HepG2 (cell line): ENCODE data around the gene GAS2. TPM values are rescaled to one million over a fixed set of nuclear protein-coding genes. Genes with fewer than 3 reads are reported as not detected.
A peak's percentile ranks its signal among the peaks of the same experiment; 100 is the strongest.

Experiments used
- ATAD3A ChIP-seq: sonication (generic); formaldehyde crosslinking; IDR thresholded peaks from 2 replicates; pipeline ENCODE4 v1.4.0; 2020; ENCODE audit warnings: missing genetic modification reagents
- DR1 ChIP-seq: sonication (generic); formaldehyde crosslinking; IDR thresholded peaks from 2 replicates; pipeline ENCODE4 v1.8.0; 2021; ENCODE audit warnings: mild to moderate bottlenecking, missing genetic modification reagents, inconsistent platforms
- KAT2B ChIP-seq: fragments of 150-350 bp; IDR thresholded peaks from 2 replicates; pipeline ENCODE4 v1.6.1; 2014; ENCODE audit warnings: low read depth, low read length, borderline replicate concordance
- NFYC ChIP-seq: IDR thresholded peaks from 2 replicates; pipeline ENCODE4 v1.6.1; 2016; ENCODE audit warnings: missing genetic modification reagents, missing compliant biosample characterization
- POGZ ChIP-seq: sonication (generic); formaldehyde crosslinking; IDR thresholded peaks from 2 replicates; pipeline ENCODE4 v1.4.0; 2020; ENCODE audit warnings: mild to moderate bottlenecking, missing genetic modification reagents
- RCOR2 ChIP-seq: IDR thresholded peaks from 2 replicates; pipeline ENCODE4 v1.6.1; 2016; ENCODE audit warnings: missing biosample characterization, missing genetic modification reagents
- RELA ChIP-seq: sonication (generic); formaldehyde crosslinking; IDR thresholded peaks from 2 replicates; pipeline ENCODE4 v1.4.0; 2020; ENCODE audit warnings: missing genetic modification reagents
- SCMH1 ChIP-seq: sonication (generic); formaldehyde crosslinking; IDR thresholded peaks from 2 replicates; pipeline ENCODE4 v1.9.0; 2021; ENCODE audit warnings: missing genetic modification reagents, mild to moderate bottlenecking, borderline replicate concordance
- TEAD3 ChIP-seq: optimal IDR thresholded peaks from 2 replicates; pipeline ENCODE3; 2016; ENCODE audit warnings: borderline replicate concordance
- ZNF33A ChIP-seq: sonication (generic); formaldehyde crosslinking; IDR thresholded peaks from 2 replicates; pipeline ENCODE4 v1.5.1; 2020; ENCODE audit warnings: missing genetic modification reagents, mild to moderate bottlenecking, moderate library complexity, borderline replicate concordance
- ZNF441 ChIP-seq: sonication (generic); formaldehyde crosslinking; IDR thresholded peaks from 2 replicates; pipeline ENCODE4 v1.7.0; 2021; ENCODE audit warnings: missing genetic modification reagents, borderline replicate concordance
- ZNF501 ChIP-seq: sonication (generic); formaldehyde crosslinking; IDR thresholded peaks from 2 replicates; pipeline ENCODE4 v1.5.1; 2020; ENCODE audit warnings: mild to moderate bottlenecking, moderate library complexity, missing genetic modification reagents
- ZNF816 ChIP-seq: sonication (generic); formaldehyde crosslinking; IDR thresholded peaks from 2 replicates; pipeline ENCODE4 v1.8.0; 2022; ENCODE audit warnings: missing genetic modification reagents, mild to moderate bottlenecking, borderline replicate concordance
- ZSCAN29 ChIP-seq: sonication (generic); formaldehyde crosslinking; conservative IDR thresholded peaks from 2 replicates; pipeline ENCODE4 v1.4.0; 2020; ENCODE audit warnings: mild to moderate bottlenecking, missing genetic modification reagents
- polyA plus RNA-seq, 8 experiments: library from polyadenylated mRNA; depleted of rRNA in 3 of 8; stranded (reverse) in 7 of 8; unstranded in 1 of 8; fragments of >200 nt; fragmentation: Illumina TruSeq in 4 of 8; extraction: Trizol in 4 of 8; gene quantifications; 2 replicates each; pipeline versions ENCODE4 v1.2.1 to v1.2.3, GENCODE V29; 2011 to 2016; ENCODE audit warnings: low read depth in 4 of 8, missing spikeins in 1 of 8, mixed read lengths in 1 of 8; ENCODE audit not compliant: insufficient read depth in 1 of 8
- total RNA-seq, 5 experiments: library from RNA; depleted of rRNA; stranded (reverse); fragments of >200 nt; fragmentation: Illumina TruSeq; extraction: Trizol; gene quantifications; 2 replicates each; pipeline ENCODE4 v1.2.3, GENCODE V29; 2016; ENCODE audit warnings: low read depth in 1 of 5
- TF ChIP-seq, protein P1 (sequence below): sonication (generic); formaldehyde crosslinking; IDR thresholded peaks from 2 replicates; pipeline ENCODE4 v1.4.0; 2020; ENCODE audit warnings: missing genetic modification reagents, borderline replicate concordance
- TF ChIP-seq, protein P2 (sequence below): sonication (generic); formaldehyde crosslinking; IDR thresholded peaks from 2 replicates; pipeline ENCODE4 v1.4.0; 2020; ENCODE audit warnings: missing genetic modification reagents
- TF ChIP-seq, protein P3 (sequence below): sonication (generic); formaldehyde crosslinking; IDR thresholded peaks from 2 replicates; pipeline ENCODE4 v1.5.1; 2020; ENCODE audit warnings: missing genetic modification reagents, mild to moderate bottlenecking, borderline replicate concordance
- TF ChIP-seq, protein P4 (sequence below): IDR thresholded peaks from 2 replicates; pipeline ENCODE4 v1.6.1; 2016; ENCODE audit warnings: low read depth

GAS2 gene
- total and polyA plus RNA-seq, 2 of the 13 experiments (the other 11 are each of a cell fraction or from before 2014, with no cell fraction given), result 26.0 to 85.1 TPM

DNA sequence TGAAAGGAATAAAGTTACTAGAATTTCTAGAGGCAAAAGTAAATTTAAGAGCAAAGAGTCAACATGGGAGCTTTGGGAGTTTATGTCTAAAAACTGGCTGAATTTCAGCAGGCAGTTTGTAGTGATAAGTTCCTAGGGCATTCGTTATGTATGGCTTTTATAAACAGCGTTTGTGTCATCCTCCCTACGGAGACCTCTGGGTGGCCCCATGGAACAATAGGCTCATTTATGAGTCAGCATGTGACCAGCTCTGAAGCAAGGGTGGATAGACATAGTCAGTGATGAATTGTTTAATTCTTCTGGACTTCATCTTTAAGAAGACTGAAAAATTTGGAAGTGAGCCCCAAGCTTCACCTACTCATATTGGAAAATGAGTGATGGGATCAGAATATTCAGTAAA, 126.1 kb downstream of the GAS2 start (continued):
- TF ChIP-seq, protein P1, sequence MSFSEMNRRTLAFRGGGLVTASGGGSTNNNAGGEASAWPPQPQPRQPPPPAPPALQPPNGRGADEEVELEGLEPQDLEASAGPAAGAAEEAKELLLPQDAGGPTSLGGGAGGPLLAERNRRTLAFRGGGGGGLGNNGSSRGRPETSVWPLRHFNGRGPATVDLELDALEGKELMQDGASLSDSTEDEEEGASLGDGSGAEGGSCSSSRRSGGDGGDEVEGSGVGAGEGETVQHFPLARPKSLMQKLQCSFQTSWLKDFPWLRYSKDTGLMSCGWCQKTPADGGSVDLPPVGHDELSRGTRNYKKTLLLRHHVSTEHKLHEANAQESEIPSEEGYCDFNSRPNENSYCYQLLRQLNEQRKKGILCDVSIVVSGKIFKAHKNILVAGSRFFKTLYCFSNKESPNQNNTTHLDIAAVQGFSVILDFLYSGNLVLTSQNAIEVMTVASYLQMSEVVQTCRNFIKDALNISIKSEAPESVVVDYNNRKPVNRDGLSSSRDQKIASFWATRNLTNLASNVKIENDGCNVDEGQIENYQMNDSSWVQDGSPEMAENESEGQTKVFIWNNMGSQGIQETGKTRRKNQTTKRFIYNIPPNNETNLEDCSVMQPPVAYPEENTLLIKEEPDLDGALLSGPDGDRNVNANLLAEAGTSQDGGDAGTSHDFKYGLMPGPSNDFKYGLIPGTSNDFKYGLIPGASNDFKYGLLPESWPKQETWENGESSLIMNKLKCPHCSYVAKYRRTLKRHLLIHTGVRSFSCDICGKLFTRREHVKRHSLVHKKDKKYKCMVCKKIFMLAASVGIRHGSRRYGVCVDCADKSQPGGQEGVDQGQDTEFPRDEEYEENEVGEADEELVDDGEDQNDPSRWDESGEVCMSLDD (CRISPR knock-in tag), result no peak
- TF ChIP-seq RCOR2 (0 out of 2 replicates have a peak, but pooled peaks have one; percentile 21), ZNF816 (CRISPR knock-in tag) (no peak), POGZ (peak; percentile 21; the same call in 1 of the 2 replicates), ATAD3A (CRISPR knock-in tag) (no peak), TEAD3 (CRISPR knock-in tag) (no peak), ZSCAN29 (CRISPR knock-in tag) (no peak), DR1 (no peak), ZNF33A (CRISPR knock-in tag) (no peak), SCMH1 (CRISPR knock-in tag) (no peak), RELA (CRISPR knock-in tag) (no peak), ZNF501 (CRISPR knock-in tag) (no peak), KAT2B (no peak), NFYC (no peak), ZNF441 (no peak)
- TF ChIP-seq, protein P2, sequence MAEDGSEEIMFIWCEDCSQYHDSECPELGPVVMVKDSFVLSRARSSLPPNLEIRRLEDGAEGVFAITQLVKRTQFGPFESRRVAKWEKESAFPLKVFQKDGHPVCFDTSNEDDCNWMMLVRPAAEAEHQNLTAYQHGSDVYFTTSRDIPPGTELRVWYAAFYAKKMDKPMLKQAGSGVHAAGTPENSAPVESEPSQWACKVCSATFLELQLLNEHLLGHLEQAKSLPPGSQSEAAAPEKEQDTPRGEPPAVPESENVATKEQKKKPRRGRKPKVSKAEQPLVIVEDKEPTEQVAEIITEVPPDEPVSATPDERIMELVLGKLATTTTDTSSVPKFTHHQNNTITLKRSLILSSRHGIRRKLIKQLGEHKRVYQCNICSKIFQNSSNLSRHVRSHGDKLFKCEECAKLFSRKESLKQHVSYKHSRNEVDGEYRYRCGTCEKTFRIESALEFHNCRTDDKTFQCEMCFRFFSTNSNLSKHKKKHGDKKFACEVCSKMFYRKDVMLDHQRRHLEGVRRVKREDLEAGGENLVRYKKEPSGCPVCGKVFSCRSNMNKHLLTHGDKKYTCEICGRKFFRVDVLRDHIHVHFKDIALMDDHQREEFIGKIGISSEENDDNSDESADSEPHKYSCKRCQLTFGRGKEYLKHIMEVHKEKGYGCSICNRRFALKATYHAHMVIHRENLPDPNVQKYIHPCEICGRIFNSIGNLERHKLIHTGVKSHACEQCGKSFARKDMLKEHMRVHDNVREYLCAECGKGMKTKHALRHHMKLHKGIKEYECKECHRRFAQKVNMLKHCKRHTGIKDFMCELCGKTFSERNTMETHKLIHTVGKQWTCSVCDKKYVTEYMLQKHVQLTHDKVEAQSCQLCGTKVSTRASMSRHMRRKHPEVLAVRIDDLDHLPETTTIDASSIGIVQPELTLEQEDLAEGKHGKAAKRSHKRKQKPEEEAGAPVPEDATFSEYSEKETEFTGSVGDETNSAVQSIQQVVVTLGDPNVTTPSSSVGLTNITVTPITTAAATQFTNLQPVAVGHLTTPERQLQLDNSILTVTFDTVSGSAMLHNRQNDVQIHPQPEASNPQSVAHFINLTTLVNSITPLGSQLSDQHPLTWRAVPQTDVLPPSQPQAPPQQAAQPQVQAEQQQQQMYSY, result no peak
- TF ChIP-seq, protein P3, sequence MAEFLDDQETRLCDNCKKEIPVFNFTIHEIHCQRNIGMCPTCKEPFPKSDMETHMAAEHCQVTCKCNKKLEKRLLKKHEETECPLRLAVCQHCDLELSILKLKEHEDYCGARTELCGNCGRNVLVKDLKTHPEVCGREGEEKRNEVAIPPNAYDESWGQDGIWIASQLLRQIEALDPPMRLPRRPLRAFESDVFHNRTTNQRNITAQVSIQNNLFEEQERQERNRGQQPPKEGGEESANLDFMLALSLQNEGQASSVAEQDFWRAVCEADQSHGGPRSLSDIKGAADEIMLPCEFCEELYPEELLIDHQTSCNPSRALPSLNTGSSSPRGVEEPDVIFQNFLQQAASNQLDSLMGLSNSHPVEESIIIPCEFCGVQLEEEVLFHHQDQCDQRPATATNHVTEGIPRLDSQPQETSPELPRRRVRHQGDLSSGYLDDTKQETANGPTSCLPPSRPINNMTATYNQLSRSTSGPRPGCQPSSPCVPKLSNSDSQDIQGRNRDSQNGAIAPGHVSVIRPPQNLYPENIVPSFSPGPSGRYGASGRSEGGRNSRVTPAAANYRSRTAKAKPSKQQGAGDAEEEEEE (CRISPR knock-in tag), result no peak
- TF ChIP-seq, protein P4, sequence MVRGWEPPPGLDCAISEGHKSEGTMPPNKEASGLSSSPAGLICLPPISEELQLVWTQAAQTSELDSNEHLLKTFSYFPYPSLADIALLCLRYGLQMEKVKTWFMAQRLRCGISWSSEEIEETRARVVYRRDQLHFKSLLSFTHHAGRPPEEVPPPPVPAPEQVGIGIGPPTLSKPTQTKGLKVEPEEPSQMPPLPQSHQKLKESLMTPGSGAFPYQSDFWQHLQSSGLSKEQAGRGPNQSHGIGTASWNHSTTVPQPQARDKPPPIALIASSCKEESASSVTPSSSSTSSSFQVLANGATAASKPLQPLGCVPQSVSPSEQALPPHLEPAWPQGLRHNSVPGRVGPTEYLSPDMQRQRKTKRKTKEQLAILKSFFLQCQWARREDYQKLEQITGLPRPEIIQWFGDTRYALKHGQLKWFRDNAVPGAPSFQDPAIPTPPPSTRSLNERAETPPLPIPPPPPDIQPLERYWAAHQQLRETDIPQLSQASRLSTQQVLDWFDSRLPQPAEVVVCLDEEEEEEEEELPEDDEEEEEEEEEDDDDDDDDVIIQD, result peak; percentile 50; the same call in 1 of the 2 replicates
